ENCODE measurements around the gene STK10.

The STK10 gene

GRCh38 chr5:172093559-172093958 is 94.5 kb downstream of the STK10 start:
- H3K4me3 ChIP-seq (ENCODE audit: low read depth, low read length), result no peak overlapping the region

DNA sequence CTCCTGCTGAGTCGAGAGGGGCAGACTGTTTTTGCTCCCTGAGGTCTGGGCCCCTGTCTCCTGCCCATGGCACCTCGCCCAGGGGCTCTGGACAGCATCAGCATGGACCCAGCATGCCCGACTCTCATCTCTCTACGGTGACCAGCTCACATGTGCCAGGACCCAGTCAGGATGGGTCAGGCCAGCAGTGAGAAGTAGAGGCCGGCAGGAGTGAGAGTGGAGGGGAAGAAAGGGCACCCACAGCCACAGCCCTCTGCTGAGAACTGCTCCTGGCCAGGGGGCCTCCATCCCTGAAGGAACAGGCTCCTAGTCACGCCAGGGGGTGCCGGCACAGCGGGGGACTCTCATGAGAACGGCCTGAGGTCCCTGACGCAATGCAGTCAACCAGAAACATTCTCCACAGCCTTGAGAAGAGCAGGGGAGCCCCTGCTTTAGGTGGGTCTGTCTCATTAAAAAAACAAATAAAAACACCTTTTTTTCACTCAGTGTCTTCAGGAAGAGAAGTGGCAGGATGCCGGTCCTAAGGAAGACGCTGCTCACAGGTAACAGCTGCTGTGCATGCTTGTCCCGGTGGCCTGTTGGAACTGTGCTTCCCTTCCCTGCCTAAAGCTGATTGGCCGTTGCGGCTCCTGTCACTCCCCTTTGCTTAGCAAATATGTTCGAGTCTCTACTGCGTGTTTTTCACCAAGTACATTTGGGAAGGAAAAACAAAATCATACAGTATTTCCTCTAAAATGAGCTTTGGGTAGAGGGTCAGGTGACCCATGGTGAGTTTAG is 95.9 kb downstream of the STK10 start:
- H3K4me3 ChIP-seq (ENCODE audit: low read depth, low read length), result no peak overlapping the region

DNA sequence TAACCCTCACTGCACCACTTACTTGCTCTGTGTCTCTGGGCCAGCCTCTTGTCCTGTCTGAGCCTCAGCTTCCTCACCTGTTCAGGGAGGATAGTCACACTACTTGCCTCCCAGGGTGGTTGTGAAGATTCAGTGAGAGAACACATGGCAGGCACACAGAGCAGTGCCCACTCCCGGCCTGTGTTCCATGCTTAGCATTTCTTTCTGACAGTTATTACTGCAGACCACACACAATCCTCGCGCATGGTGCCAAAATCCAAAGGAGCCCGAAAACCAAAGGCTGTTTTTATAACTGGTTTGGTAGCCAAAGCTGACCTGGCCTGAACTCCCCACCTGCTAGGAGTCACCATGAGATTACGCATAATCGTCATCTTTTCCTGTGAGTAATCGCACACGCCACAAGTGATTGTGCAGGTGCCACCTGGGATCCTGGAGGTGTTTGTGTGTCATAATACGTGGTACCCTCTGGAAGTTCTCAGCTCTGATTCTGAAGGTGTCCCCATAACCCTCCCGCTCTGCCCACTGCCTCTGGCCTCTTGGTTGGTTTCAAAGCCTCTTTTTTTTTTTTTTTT is 97.0 kb downstream of the STK10 start:
- H3K4me3 ChIP-seq (ENCODE audit: low read depth, low read length), result no peak overlapping the region

DNA sequence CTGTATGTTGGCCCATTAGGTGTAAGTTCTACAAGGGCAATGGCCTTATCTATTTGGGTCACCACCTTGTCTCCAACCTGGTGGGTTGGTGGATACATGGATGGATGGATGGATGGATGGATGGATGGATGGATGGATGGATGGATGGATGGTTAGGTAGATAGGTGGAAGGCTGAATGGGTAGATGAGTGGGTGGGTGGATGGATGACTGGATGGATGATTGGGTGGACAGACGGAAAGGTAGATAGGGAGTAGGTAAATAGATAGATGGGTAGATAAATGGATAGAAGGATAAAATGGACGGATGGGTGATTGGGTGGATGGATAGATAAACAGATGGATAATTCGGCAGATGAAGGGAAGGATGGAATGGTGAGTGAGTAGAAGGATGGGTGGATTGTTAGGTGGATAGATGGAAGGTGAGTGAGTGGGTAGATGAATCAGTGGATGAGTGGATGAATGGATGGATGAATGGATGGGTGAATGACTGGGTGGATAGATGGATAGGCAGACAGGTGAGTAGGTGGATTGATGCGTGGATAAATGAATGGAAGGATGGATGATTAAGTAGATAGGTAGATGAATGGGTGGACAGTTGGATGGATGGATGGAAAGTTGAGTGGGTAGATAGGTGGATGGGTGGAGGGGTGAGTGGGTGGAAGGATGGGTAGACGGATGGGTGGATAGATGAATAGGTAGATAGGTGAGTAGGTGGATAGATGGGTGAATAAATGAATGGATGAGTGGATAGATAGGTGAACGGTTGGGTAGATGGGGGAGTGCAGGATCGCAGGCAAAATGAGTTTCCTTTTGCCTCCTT is 98.5 kb downstream of the STK10 start:
- H3K4me3 ChIP-seq (ENCODE audit: low read depth, low read length), result no peak overlapping the region

DNA sequence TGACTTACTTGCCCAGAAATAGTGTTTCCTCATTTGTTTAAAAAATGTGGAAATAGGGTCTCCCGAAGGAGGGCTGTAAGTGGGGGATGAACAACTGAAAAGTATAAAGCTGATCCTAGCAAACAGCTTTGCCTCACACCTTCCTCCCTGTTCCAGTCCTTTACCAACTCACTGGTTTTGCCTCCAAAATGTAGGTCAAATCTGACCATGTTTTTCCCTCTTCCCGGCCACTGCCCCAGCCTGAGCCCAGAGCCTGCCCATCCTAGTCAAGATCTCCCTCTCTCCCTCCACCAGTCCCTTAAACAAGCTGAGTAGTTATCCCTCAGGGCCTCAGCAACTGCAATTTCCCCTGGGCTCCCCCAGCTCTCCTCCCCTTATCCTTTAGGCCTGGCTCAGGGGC is 99.2 kb downstream of the STK10 start:
- H3K4me3 ChIP-seq (ENCODE audit: low read depth, low read length), result no peak overlapping the region

- no peak overlapping the region for H3K4me3 ChIP-seq (ENCODE audit: low read depth, low read length)
These were observed 101.6 kb downstream of the STK10 start for GRCh38 chr5:172086194-172086975.

- H3K4me3 ChIP-seq (ENCODE audit: low read depth, low read length), result no peak overlapping the region
These were observed 102.3 kb downstream of the STK10 start for GRCh38 chr5:172085738-172086137.

- H3K4me3 ChIP-seq (ENCODE audit: low read depth, low read length), result no peak overlapping the region
These were observed 105.8 kb downstream of the STK10 start for GRCh38 chr5:172082180-172082579.

DNA sequence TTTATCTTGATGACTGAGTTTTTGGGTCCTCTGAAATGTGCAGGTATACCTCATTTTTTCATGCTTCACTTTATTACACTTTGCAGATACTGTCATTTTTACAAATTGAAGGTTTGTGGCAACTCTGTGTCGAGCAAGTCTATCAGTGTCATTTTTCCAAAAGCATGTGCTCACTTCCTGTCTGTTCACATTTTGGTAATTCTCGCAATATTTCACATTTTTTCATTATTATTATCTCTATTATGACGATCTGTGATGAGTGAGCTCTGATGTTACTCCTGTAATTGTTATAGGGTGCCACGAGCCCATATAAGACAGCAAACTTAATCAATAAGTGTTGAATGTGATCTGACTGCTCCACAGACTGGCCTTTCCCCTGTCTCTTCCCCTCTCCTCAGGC is 108.1 kb downstream of the STK10 start:
- no peak overlapping the region for H3K4me3 ChIP-seq (ENCODE audit: low read depth, low read length)

- H3K4me3 ChIP-seq (ENCODE audit: low read depth, low read length), result no peak overlapping the region
These were observed 109.2 kb downstream of the STK10 start for GRCh38 chr5:172078726-172079345.

- no peak overlapping the region for H3K4me3 ChIP-seq (ENCODE audit: low read depth, low read length)
These were observed 110.2 kb downstream of the STK10 start for GRCh38 chr5:172077664-172078425.

DNA sequence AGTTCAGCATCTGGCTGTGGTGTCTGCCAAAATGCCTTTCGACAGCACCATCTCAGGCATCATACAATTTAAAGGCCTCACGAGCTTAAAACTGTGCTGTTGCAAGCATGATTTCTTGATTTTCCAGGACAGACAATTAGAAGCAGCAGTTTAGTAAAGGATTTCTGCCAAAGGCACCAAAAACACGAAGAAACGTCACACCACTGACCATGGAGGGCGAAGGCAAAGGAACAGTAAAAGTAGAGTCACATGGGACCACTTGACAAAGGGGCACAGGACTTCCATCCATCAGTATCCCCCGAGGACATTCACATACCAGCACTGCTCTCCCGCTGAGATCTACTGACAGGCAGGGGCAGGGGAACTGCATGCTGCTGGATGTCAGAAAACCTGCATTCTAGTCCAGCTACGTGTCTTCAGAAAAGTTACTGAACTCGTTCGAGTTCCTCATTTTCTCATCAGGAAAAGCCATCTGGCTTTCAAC is 111.2 kb downstream of the STK10 start:
- H3K4me3 ChIP-seq (ENCODE audit: low read depth, low read length), result no peak overlapping the region

- H3K4me3 ChIP-seq (ENCODE audit: low read depth, low read length), result no peak overlapping the region
These were observed 112.4 kb downstream of the STK10 start for GRCh38 chr5:172075656-172076055.

- H3K4me3 ChIP-seq (ENCODE audit: low read depth, low read length), result no peak overlapping the region
These were observed 113.1 kb downstream of the STK10 start for GRCh38 chr5:172074896-172075295.

DNA sequence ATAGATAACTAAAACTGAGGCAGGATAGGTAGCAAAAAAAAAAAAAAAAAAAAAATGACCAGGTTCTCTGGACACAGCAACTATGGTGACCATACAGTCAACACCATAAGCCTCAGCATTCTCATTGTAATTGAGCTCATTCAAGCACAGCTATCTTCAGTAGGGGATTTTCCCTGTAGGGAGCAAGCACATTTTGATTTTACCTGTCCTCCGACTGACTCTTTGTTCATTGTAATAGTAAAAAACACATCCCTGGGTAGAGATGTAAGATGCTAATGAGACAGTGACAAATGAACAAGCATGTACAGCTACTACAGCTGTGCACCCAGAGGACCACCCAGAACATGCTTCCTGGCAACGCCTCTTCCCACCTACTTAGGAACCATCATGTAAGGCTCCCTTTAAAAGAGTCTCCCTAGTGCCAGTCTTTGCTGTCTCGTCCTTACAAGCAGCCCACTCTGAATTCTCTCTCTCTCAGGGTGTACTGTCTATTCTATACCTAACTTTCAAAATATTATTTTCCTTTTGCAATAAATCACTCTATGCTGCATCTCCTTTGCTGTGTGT is 116.6 kb downstream of the STK10 start:
- no peak overlapping the region for H3K4me3 ChIP-seq (ENCODE audit: low read depth, low read length)

DNA sequence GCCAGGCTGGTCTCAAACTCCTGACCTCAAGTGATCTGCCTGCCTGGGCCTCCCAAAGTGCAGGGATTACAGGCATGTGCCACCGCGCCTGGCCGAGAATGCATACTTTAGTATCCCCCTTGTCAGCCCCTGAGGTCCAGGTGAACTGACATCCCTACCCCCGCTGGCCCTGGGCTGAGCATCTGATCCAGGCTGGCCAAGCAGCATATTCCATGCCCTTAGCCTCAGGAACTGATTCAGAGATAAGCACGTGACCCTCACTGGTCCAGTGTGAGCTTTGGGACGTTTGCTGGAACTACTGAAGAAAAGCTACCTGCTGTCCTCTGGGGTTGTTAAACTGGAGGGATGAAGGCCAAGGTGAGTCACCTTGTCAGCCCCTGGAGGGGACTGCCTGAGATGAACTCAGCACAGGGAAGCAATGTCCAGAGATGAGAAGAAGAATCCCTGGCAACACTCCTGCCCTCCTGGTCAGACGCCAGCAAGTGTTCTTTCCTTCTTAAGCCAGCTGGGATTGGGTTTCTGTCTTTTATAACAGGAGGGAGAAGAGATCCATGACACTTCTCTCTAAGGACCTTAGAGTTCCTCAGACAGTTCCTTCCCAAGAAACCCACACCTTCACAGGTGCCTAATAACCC is 122.5 kb downstream of the STK10 start:
- no peak overlapping the region for H3K4me3 ChIP-seq (ENCODE audit: low read depth, low read length)

DNA sequence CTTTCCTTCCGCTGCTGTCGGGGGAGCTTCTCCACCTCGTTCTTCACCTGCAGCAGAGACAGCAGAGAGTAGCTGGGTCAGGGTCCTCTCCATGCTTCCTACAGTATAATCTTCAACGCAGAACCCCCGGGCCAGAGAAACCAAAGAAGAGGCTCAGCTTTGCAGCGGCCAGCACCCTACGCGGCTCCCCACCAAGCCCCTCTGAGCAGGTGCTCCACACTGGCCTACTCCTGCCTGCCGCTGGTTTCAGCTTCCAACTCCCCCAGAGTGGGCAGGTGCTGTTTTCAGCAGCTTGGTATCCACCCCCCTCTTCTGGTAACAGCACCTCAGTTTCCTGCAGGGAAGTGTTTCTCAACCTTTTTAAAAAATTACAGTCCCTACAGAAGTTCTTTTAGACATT is 123.3 kb downstream of the STK10 start:
- no peak overlapping the region for H3K4me3 ChIP-seq (ENCODE audit: low read depth, low read length)

DNA sequence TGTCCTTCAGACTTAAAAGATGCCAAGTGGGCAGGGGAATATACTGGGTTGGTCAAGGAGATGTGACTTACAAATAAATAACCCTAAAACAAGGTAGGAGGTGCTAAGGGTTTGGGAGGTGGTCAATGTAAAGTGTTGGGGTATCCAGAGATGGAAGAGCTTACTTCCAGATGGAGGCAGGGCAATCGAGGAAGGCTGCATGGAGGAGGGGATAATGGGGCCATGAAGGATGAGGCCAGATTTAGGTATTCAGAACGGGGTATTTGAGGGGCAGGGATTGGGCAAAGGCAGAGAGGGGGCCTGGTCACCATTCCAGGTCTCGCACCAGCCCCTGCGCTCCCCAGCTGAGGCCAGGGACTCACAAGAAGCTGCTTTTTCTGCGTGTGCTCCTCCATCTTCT is 123.7 kb downstream of the STK10 start:
- H3K4me3 ChIP-seq (ENCODE audit: low read depth, low read length), result no peak overlapping the region
